Measurements from ENCODE around the gene IGSF3. TPM values are rescaled to one million over a fixed set of nuclear protein-coding genes. Genes with fewer than 3 reads are reported as not detected.

The IGSF3 gene
- polyA plus RNA-seq, 1 experiment = 0.06 TPM

GRCh38 chr1:116706841-116707240 lies 39.3 kb upstream of the IGSF3 start:
- CTCF ChIA-PET = no interaction called here
- no peak for DNase-seq (ENCODE audit: low read depth, low spot score)
- no peak for TF ChIP-seq CTCF (IDR thresholded peaks at IDR 0.05; ENCODE audit: low read depth, low read length)
- Histone ChIP-seq H3K4me3 (ENCODE audit: low read depth, low read length) (no peak overlapping the region), H3K27ac (ENCODE audit: low read depth, low read length) (no peak overlapping the region), H3K27me3 (ENCODE audit: control insufficient read depth, insufficient read depth, low read length) (no peaks in the 10 kb centered on the region), H3K9me3 (ENCODE audit: control insufficient read depth, insufficient read depth, low read length) (no peaks in the 10 kb centered on the region)
- POLR2A ChIA-PET = no interaction called here

GRCh38 chr1:116706123-116706522 lies 38.6 kb upstream of the IGSF3 start:
- no peak overlapping the region for H3K4me3 ChIP-seq (ENCODE audit: low read depth, low read length)
- CTCF ChIA-PET = no interaction called here
- POLR2A ChIA-PET = no interaction called here

GRCh38 chr1:116704278-116704677 lies 36.7 kb upstream of the IGSF3 start:
- H3K27ac ChIP-seq (ENCODE audit: low read depth, low read length) = no peak overlapping the region
- TF ChIP-seq CTCF (IDR thresholded peaks at IDR 0.05; ENCODE audit: low read depth, low read length) = no peak
- POLR2A ChIA-PET = no interaction called here
- H3K4me3 ChIP-seq (ENCODE audit: low read depth, low read length) = no peak overlapping the region
- no peaks in the 10 kb centered on the region for H3K27me3 ChIP-seq (ENCODE audit: control insufficient read depth, insufficient read depth, low read length)
- CTCF ChIA-PET = no interaction called here
- no peak for DNase-seq (ENCODE audit: low read depth, low spot score)
- no peaks in the 10 kb centered on the region for H3K9me3 ChIP-seq (ENCODE audit: control insufficient read depth, insufficient read depth, low read length)

More at GRCh38 chr1:116706123-116706522, 38.6 kb upstream of the IGSF3 start:
- no peak for DNase-seq (ENCODE audit: low read depth, low spot score)
- H3K9me3 ChIP-seq (ENCODE audit: control insufficient read depth, insufficient read depth, low read length) = no peaks in the 10 kb centered on the region
- TF ChIP-seq CTCF (IDR thresholded peaks at IDR 0.05; ENCODE audit: low read depth, low read length) = no peak
- H3K27ac ChIP-seq (ENCODE audit: low read depth, low read length) = no peak overlapping the region
- H3K27me3 ChIP-seq (ENCODE audit: control insufficient read depth, insufficient read depth, low read length) = no peaks in the 10 kb centered on the region

GRCh38 chr1:116699605-116700004 lies 32.1 kb upstream of the IGSF3 start:
- Histone ChIP-seq H3K9me3 (ENCODE audit: control insufficient read depth, insufficient read depth, low read length) (no peaks in the 10 kb centered on the region), H3K27me3 (ENCODE audit: control insufficient read depth, insufficient read depth, low read length) (no peaks in the 10 kb centered on the region), H3K27ac (ENCODE audit: low read depth, low read length) (no peak overlapping the region), H3K4me3 (ENCODE audit: low read depth, low read length) (no peak overlapping the region)
- TF ChIP-seq CTCF (IDR thresholded peaks at IDR 0.05; ENCODE audit: low read depth, low read length) = no peak
- ChIA-PET POLR2A (no interaction called here), CTCF (no interaction called here)
- DNase-seq (ENCODE audit: low read depth, low spot score) = no peak

GRCh38 chr1:116698244-116698595 lies 30.7 kb upstream of the IGSF3 start:
- Histone ChIP-seq H3K27me3 (ENCODE audit: control insufficient read depth, insufficient read depth, low read length) (no peaks in the 10 kb centered on the region), H3K4me3 (ENCODE audit: low read depth, low read length) (no peak overlapping the region), H3K27ac (ENCODE audit: low read depth, low read length) (no peak overlapping the region), H3K9me3 (ENCODE audit: control insufficient read depth, insufficient read depth, low read length) (no peaks in the 10 kb centered on the region)
- no peak for TF ChIP-seq CTCF (IDR thresholded peaks at IDR 0.05; ENCODE audit: low read depth, low read length)
- DNase-seq (ENCODE audit: low read depth, low spot score) = no peak
- ChIA-PET CTCF (no interaction called here), POLR2A (no interaction called here)

Measured in AG04450 (cell line).